ENCODE results near the gene DYNC1LI1.
"Not testable (repeated sequence)": the region's sequence is repeated elsewhere in the genome, so short reads cannot be mapped to it uniquely, and the experiment has no call there.

The DYNC1LI1 gene

GRCh38 chr3:32584660-32585059 is 14.0 kb upstream of the DYNC1LI1 start:
- DNase-seq: no peak

GRCh38 chr3:32583708-32584107 is 13.1 kb upstream of the DYNC1LI1 start:
- no peak for DNase-seq

GRCh38 chr3:32578669-32579068 is 8.0 kb upstream of the DYNC1LI1 start:
- not testable (repeated sequence) for DNase-seq

GRCh38 chr3:32577581-32578556 is 7.2 kb upstream of the DYNC1LI1 start:
- peak in 7 of 56 donors; percentile 2 to 17 (median 6) for DNase-seq

- DNase-seq: no peak
Measured at GRCh38 chr3:32577174-32577573, 6.5 kb upstream of the DYNC1LI1 start.

- DNase-seq: no peak
Measured at GRCh38 chr3:32575451-32576113, 4.9 kb upstream of the DYNC1LI1 start.

GRCh38 chr3:32571192-32571485 is 481 bp upstream of the DYNC1LI1 start:
- peak in 4 of 56 donors; percentile 52 to 79 (median 68) for DNase-seq

GRCh38 chr3:32569540-32570420 is 878 bp downstream of the DYNC1LI1 start:
- DNase-seq: peak in 47 of 56 donors; percentile 4 to 80 (median 56)

GRCh38 chr3:32568953-32569352 is 1.7 kb downstream of the DYNC1LI1 start:
- no peak for DNase-seq

GRCh38 chr3:32564195-32564594 is 6.5 kb downstream of the DYNC1LI1 start:
- no peak for DNase-seq

- DNase-seq: no peak
Measured at GRCh38 chr3:32562640-32563039, 8.0 kb downstream of the DYNC1LI1 start.

GRCh38 chr3:32557640-32558352 is 12.9 kb downstream of the DYNC1LI1 start:
- DNase-seq: no peak

GRCh38 chr3:32556332-32556731 is 14.3 kb downstream of the DYNC1LI1 start:
- DNase-seq: no peak

GRCh38 chr3:32553973-32554372 is 16.7 kb downstream of the DYNC1LI1 start:
- no peak for DNase-seq

GRCh38 chr3:32553459-32553858 is 17.2 kb downstream of the DYNC1LI1 start:
- no peak for DNase-seq

- no peak for DNase-seq
Measured at GRCh38 chr3:32552013-32552412, 18.6 kb downstream of the DYNC1LI1 start.

- no peak for DNase-seq
Measured at GRCh38 chr3:32551496-32551895, 19.2 kb downstream of the DYNC1LI1 start.

GRCh38 chr3:32551087-32551486 is 19.6 kb downstream of the DYNC1LI1 start:
- DNase-seq: no peak

- no peak for DNase-seq
Measured at GRCh38 chr3:32545305-32545704, 25.4 kb downstream of the DYNC1LI1 start.

- no peak for DNase-seq
Measured at GRCh38 chr3:32544894-32545293, 25.8 kb downstream of the DYNC1LI1 start.

- no peak for DNase-seq
Measured at GRCh38 chr3:32542807-32543206, 27.9 kb downstream of the DYNC1LI1 start.
